SU-DHL-6 (cell line): Measurements from ENCODE around the gene RNF144A.

ENCODE experiments used
- CTCF ChIP-seq: fragments of 200-600 bp; sonication (generic); IDR thresholded peaks from one replicate; pipeline ENCODE4 v1.5.1; 2017; ENCODE audit warnings: antibody characterized with exemption, mild to moderate bottlenecking, low read length, moderate library complexity; ENCODE audit not compliant: insufficient read depth, poor library complexity, severe bottlenecking
- EZH2phosphoT487 ChIP-seq: fragments of 200-600 bp; sonication (generic), shearing (Covaris generic); conservative IDR thresholded peaks from 2 replicates; pipeline ENCODE4 v1.6.1; 2018; ENCODE audit warnings: mild to moderate bottlenecking, antibody characterized with exemption, low read length, moderate library complexity, mixed read lengths

- TF ChIP-seq CTCF: no peak
- TF ChIP-seq EZH2phosphoT487: no peak
Observed at GRCh38 chr2:6947929-6948676, 30.9 kb downstream of the RNF144A start.
